Esophagus mucosa (tissue), 1 donor: ENCODE measurements around the gene CA12. TPM values are rescaled to one million over a fixed set of nuclear protein-coding genes. Genes with fewer than 3 reads are reported as not detected.
A peak's percentile ranks its signal among the peaks of the same experiment; 100 is the strongest.
"Not testable (repeated sequence)": the region's sequence is repeated elsewhere in the genome, so short reads cannot be mapped to it uniquely, and the experiment has no call there.

ENCODE experiments used
- ATAC-seq: fragments of 200-7000 bp; cut with Tn5 transposase; one replicate; pipeline ENCODE4 v1.9.1; 2020
- total RNA-seq: library from RNA; stranded (reverse); gene quantifications from one replicate; pipeline ENCODE4 v1.2.4, GENCODE V29; 2023
- donor health status: DM: yes; HTN: yes; CAD: no.

The CA12 gene
- total RNA-seq, 1 donor from 2014 or later = 138 TPM

DNA sequence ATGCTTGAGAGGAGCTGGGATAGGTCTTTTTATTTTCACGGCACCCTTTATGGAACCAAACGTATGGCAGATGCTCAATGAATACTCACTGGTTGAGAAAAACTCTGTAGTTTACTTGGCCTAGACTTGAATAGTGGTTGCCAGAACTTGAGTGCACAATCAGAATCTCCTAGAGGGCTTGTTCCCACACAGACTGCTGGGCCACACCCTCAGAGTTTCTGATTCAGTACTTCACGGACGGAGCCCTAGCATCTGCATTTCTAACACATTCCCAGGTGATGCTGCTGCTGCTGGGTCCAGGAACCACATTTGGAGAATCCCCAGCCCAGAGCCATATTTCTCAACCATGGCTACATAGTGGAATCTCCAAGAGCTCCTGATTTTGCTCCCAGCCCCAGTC, 24.6 kb downstream of the CA12 start:
- ATAC-seq = peak; percentile 82

GRCh38 chr15:63354821-63355650, 26.6 kb downstream of the CA12 start:
- no peak for ATAC-seq

DNA sequence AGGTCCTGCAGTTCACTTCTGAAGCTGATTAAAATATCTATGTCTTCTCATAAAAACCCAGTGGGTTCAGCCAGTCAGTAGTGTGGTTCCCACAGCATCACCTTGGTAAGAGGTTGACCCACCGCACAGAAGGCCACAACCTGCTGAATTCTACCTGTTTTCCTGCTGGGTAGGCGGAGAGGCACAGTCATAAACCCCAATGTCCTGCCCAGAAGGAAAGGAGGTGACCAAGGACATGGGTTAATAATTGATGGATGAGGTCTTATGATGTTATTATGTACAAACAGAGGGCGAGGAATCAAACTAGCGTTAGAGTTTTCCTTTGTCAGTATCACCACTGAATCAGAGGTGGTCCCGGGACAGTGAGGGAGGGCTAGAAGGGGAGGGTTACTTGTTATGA, 27.8 kb downstream of the CA12 start:
- no peak for ATAC-seq

GRCh38 chr15:63353261-63353660, 28.4 kb downstream of the CA12 start:
- ATAC-seq = no peak

- ATAC-seq = no peak
Observed at GRCh38 chr15:63352808-63353207, 28.8 kb downstream of the CA12 start.

GRCh38 chr15:63351170-63351569, 30.5 kb downstream of the CA12 start:
- peak; percentile 82 for ATAC-seq

DNA sequence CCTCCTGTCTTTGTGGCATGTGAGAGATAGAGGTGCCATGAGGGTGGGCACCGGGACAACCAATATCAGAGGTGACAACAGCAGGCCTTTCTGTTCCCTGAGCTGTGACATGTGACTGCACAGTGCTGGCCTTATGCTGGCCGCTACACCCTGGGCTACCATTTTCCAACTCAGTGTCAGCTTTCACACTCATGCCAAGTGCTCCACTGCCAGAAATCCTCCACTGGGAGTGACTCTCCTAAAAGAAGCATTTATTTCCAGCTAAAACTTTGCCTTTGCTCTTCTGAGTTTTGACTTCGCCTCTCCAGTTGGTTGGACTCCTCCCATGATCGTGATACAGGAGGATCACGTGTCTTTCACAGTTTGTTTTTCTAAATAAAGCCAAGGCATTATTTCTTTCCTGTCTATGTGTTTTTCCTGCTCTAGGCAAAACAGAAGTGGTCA, 31.4 kb downstream of the CA12 start:
- ATAC-seq = no peak

DNA sequence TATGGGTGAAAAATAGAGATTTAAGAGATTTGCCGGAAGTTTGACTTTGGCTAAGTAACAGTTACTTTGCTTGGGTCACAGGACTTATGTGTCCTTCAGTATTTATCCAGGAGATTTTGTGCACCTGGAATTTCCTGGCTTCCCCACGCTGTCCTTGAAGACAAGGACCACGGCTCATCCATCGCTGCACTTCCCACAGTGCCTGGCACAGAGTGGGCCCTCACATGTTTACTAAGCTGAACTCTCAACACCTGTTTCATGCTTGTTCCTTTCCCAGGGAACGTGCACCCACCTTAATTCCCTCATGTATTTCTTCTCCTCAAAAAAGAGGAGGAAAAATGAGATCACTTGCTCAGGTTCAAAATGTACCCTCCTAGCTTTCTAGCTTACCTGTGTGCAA, 32.0 kb downstream of the CA12 start:
- ATAC-seq = no peak

DNA sequence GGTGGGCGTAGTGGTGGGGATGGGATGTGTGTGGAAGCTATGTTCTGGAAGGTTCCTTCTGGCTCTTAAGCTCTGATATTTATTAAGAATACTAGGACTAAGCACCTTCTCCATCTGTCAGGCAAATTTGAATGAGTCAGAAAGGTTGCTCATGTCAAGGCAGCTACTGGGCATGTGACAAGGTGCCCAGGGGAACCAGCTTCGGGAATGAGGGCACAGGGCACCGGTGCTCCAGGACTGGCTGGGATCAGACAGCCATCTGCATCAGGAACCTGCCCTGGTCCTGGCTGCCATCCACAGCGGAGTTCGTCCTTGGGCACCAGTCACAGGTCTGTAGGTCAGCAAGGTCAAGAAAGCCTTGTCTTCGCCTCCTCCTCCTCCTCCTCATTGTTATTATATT, 32.5 kb downstream of the CA12 start:
- peak; percentile 70 for ATAC-seq

- peak; percentile 73 for ATAC-seq
Observed at GRCh38 chr15:63348392-63348791, 33.3 kb downstream of the CA12 start.

GRCh38 chr15:63347074-63347857, 34.4 kb downstream of the CA12 start:
- no peak for ATAC-seq

- no peak for ATAC-seq
Observed at GRCh38 chr15:63345391-63345752, 36.3 kb downstream of the CA12 start.

GRCh38 chr15:63344731-63345390, 36.8 kb downstream of the CA12 start:
- no peak for ATAC-seq

DNA sequence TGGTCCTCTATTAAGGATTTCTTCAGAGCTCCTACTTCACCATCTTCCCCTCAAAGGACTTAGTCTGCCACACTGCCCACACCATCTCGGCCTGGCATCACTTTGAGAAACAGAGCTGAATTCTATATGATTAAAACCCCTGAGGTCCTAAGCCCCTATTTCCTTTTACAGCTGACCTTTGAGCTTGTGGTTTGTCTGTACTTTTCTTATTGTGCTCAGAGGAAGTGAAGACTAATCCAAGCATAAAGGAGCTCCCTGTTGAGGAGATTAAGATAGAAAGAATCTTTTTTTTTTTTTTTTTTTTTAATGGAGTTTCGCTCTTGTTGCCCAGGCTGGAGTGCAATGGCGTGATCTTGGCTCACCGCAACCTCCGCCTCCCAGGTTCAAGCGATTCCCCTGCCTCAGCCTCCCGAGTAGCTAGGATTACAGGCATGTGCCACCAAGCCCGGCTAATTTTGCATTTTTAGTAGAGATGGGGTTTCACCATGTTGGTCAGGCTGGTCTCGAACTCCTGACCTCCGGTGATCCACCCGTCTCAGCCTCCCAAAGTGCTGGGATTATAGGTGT, 38.6 kb downstream of the CA12 start:
- ATAC-seq = not testable (repeated sequence)

GRCh38 chr15:63341898-63342297, 39.7 kb downstream of the CA12 start:
- ATAC-seq = no peak

- no peak for ATAC-seq
Observed at GRCh38 chr15:63340878-63341277, 40.8 kb downstream of the CA12 start.

GRCh38 chr15:63340353-63340752, 41.3 kb downstream of the CA12 start:
- no peak for ATAC-seq

DNA sequence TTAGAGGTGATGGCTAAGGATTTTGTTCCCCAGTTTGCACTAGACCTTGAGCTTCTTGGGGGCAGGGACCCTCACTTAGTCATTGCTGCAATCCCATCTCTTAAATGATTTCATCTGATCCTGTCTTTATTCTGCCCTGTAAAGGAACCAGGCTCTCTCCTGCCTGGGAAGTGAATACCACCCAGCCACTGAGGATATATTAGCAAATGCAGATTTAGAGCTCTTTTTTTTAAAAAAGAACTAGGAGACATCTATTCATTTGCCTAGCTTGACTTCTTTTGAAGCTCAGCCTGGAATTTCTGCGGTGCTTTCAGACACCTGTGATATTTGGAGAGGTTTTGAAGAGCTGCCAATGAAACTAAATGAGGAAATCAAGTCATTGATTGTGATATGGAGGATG, 41.8 kb downstream of the CA12 start:
- ATAC-seq = no peak

DNA sequence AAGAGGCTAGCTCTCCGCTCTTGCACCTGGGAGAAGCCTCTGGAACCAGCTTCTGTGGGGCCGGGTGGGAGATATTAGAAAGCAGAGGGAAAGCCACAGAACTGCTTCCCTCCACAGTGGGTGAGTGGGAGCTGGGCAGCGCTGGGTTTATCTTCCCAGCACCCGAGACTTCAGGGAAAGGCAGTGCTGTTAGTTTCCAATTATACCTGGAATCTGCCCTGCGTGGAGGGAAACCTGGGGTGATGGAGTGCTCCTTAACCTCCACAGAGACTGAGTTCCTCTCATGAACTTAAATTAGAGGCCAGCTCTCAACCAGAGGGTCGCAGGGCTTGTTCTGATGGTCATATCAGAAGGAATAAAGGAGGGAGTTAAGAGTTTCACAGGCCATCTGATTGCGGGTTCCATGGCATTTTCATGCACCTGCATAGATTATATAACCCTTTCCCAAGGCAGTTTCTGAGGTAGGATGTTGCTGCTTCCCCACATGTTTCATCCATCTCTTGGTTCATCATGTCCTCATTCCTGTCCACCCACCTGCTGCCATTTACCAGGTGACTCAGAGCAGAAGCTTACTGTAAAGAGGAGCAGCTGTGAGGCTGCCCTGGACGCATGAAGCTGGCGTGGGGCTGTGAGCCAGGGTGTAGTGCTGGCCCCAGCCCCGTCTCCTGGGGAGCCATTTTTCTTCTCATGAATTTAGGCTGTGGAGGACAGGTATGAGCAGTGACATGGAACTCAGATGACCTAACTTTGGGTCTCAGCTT, 42.5 kb downstream of the CA12 start:
- peak; percentile 53 for ATAC-seq

DNA sequence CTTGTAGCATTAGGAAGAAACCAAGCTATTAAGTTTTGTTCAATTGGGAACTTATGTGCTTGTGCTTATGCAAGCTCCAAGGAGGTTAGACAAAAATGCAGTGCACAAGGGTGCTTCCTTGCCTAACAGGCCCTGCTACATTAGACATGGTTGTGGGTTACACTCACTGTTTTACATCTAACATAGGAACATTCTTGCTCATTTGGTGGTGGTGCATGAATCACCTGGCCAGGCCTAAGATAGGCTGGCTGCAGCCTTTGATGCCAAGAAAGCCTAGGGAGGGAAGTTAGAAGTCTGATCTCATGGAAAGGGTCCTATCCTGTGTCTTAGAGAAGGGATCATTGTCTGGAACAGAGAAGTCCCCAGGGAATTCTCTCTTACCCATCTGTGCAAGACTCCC, 43.5 kb downstream of the CA12 start:
- ATAC-seq = peak; percentile 77

GRCh38 chr15:63337046-63337445, 44.6 kb downstream of the CA12 start:
- ATAC-seq = no peak

DNA sequence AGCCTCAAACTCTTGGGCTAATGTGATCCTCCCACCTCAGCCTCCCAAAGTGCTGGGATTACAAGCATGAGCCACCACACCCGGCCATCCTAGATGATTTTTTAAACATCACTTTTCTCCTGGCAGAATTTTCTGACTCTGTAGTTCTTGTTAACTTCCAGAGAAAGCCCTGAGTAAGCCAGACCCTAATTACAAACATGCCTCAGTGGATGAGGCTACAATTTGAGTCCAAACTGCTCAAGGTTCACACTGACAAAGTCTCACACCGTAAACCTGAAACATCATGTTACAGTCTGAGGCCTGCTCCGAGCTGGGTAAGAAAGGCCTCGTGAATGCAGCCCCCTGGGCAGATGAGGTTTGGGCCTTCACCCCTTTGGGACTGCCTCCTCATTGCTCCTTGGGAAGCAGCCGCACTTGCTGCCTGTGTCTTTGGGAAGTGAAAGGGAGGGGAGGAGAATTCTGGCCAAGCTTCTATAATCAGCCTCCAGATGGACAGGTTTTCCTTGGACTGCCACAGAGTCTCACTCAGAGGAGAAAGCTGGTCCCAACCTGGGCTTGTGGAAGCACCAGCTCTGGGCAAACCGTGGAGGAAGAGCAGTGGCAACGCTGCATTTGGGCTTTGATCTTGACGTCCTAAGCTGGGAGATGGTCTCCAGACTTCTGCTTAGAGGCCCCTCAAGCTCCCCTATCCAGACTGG, 46.0 kb downstream of the CA12 start:
- ATAC-seq = no peak
